B cell (primary cell): ENCODE data around the gene ARMC9. TPM values are rescaled to one million over a fixed set of nuclear protein-coding genes. Genes with fewer than 3 reads are reported as not detected.

ENCODE experiments used
- ATAC-seq: fragments of 200-7000 bp; cut with Tn5 transposase; one replicate; pipeline ENCODE4 v1.10.0; 2021; ENCODE audit warnings: low read depth, mild to moderate bottlenecking, moderate number of reproducible peaks, moderate library complexity
- CTCF ChIA-PET: fragments of 350-600 bp; sonication (Branson Sonifier 250); formaldehyde crosslinking; loops from one replicate; lab custom pipeline; 2021; ENCODE audit warnings: antibody characterized with exemption, inconsistent platforms; lab: Charles Lee
- POLR2A ChIA-PET: fragments of 350-600 bp; sonication (Branson Sonifier 250); formaldehyde crosslinking; loops from one replicate; lab custom pipeline; 2021; ENCODE audit warnings: antibody characterized with exemption; lab: Charles Lee
- DNase-seq: peaks from one replicate; pipeline ENCODE4 v3.0.0; 2013
- H2AFZ ChIP-seq: 2 replicates; pipeline ENCODE4 v1.6.1; 2012; ENCODE audit warnings: mild to moderate bottlenecking, low read depth, low read length; ENCODE audit not compliant: insufficient read depth, poor library complexity, severe bottlenecking
- H3K27ac ChIP-seq, 2 donors: 1 replicate in 1 of 2; 2 replicates in 1 of 2; pipeline ENCODE4 v1.5.1; 2012 to 2013; ENCODE audit warnings: low read length in 2 of 2, mild to moderate bottlenecking in 2 of 2, moderate library complexity in 1 of 2
- H3K27me3 ChIP-seq, 4 experiments: fragments of 200-600 bp in 1 of 4; sonication (generic) in 1 of 4; replicated peaks in 1 of 4; 1 replicate in 2 of 4; 2 replicates in 2 of 4; pipeline versions ENCODE4 v1.6.1 to v1.7.0; 2013 to 2016; ENCODE audit warnings: low read length in 3 of 4, mild to moderate bottlenecking in 2 of 4, mixed read lengths in 1 of 4, moderate library complexity in 1 of 4; ENCODE audit not compliant: insufficient read depth in 4 of 4, control insufficient read depth in 3 of 4; ENCODE audit errors: control extremely low read depth in 1 of 4
- H3K36me3 ChIP-seq, 2 experiments: replicated peaks in 1 of 2; 1 replicate in 1 of 2; 2 replicates in 1 of 2; pipeline versions ENCODE4 v1.6.1 to v1.7.1; 2013; ENCODE audit warnings: low read length in 1 of 2; ENCODE audit not compliant: insufficient read depth in 2 of 2, control insufficient read depth in 1 of 2; ENCODE audit errors: control extremely low read depth in 1 of 2, extremely low read depth in 1 of 2
- H3K4me1 ChIP-seq, 2 donors: fragments of 200-600 bp in 1 of 2; sonication (generic) in 1 of 2; 1 replicate in 1 of 2; 2 replicates in 1 of 2; pipeline versions ENCODE4 v1.5.1 to v1.6.1; 2013 to 2017; ENCODE audit warnings: low read length in 2 of 2; ENCODE audit not compliant: control insufficient read depth in 2 of 2, insufficient read depth in 2 of 2
- H3K4me2 ChIP-seq: replicated peaks from 2 replicates; pipeline ENCODE3; 2012; ENCODE audit warnings: mild to moderate bottlenecking, low read depth, low read length; ENCODE audit not compliant: poor library complexity, severe bottlenecking
- H3K4me3 ChIP-seq, 5 experiments: fragments of 200-600 bp in 1 of 5; sonication (generic) in 1 of 5; 1 replicate in 3 of 5; 2 replicates in 2 of 5; pipeline versions ENCODE4 v1.5.1 to v1.7.0; 2011 to 2016; ENCODE audit warnings: low read length in 4 of 5, mild to moderate bottlenecking in 4 of 5, low read depth in 2 of 5, control low read depth in 1 of 5, moderate library complexity in 1 of 5; ENCODE audit not compliant: insufficient read depth in 1 of 5; ENCODE audit errors: control extremely low read depth in 1 of 5, extremely low read depth in 1 of 5
- H3K79me2 ChIP-seq: fragments of 200-600 bp; sonication (generic); one replicate; pipeline ENCODE4 v1.6.0; 2016; ENCODE audit warnings: low read length; ENCODE audit not compliant: control insufficient read depth, insufficient read depth
- H3K9ac ChIP-seq: fragments of 200-600 bp; sonication (generic); 2 replicates; pipeline ENCODE4 v1.6.1; 2017; ENCODE audit warnings: mild to moderate bottlenecking, low read length, moderate library complexity
- H3K9me3 ChIP-seq, 3 donors: one replicate each; pipeline versions ENCODE4 v1.6.1 to v1.7.1; 2013; ENCODE audit warnings: low read length in 2 of 3; ENCODE audit not compliant: control insufficient read depth in 2 of 3, insufficient read depth in 1 of 3; ENCODE audit errors: control extremely low read depth in 1 of 3
- H4K20me1 ChIP-seq: 2 replicates; pipeline ENCODE4 v1.6.0; 2012; ENCODE audit warnings: mild to moderate bottlenecking, low read length; ENCODE audit not compliant: insufficient read depth, control insufficient read depth, poor library complexity, severe bottlenecking
- H3K27ac Mint-ChIP-seq: one replicate; pipeline ENCODE4 v1.8.0; 2021; ENCODE audit warnings: mixed read lengths
- H3K27me3 Mint-ChIP-seq: one replicate; pipeline ENCODE4 v1.8.0; 2021; ENCODE audit warnings: mixed read lengths
- H3K4me1 Mint-ChIP-seq: one replicate; pipeline ENCODE4 v1.8.0; 2021; ENCODE audit warnings: mixed read lengths
- H3K4me3 Mint-ChIP-seq: one replicate; pipeline ENCODE4 v1.8.0; 2021; ENCODE audit warnings: mixed read lengths
- H3K9me3 Mint-ChIP-seq: one replicate; pipeline ENCODE4 v1.8.0; 2022; ENCODE audit warnings: mixed read lengths; ENCODE audit not compliant: insufficient read depth
- EZH2 ChIP-seq: IDR thresholded peaks from 2 replicates; pipeline ENCODE4 v1.6.1; 2012; ENCODE audit warnings: borderline replicate concordance, low read depth, mild to moderate bottlenecking, moderate library complexity, low read length; ENCODE audit not compliant: insufficient read depth, poor library complexity, severe bottlenecking
- WGBS: methylation state at CpG from one replicate; pipeline ENCODE4 v1.1.5; 2013; ENCODE audit warnings: missing lambda C conversion rate; ENCODE audit not compliant: insufficient coverage; 5-methylcytosine and 5-hydroxymethylcytosine counted together
- intact Hi-C: fragments of 100-400 bp; cut with micrococcal nuclease; formaldehyde crosslinking; loops from one replicate; pipeline ENCODE4 v1.10.0; 2022
- polyA plus RNA-seq: library from polyadenylated mRNA; depleted of rRNA; stranded (reverse); fragments of >200 nt; gene quantifications from 2 replicates; pipeline ENCODE4 v1.2.3, GENCODE V29; 2012
- total RNA-seq, 2 donors: library from RNA; stranded (reverse); fragments of 120-200 nt in 1 of 2; gene quantifications; 1 replicate in 1 of 2; 2 replicates in 1 of 2; pipeline versions ENCODE4 v1.2.3 to v1.2.4, GENCODE V29; 2013 to 2022
- TF ChIP-seq, protein P1 (sequence below): fragments of 200-600 bp; IDR thresholded peaks from one replicate; pipeline ENCODE4 v1.8.0; 2022; ENCODE audit warnings: antibody characterized with exemption, mild to moderate bottlenecking

ARMC9 gene
- total and polyA plus RNA-seq, 2 donors (not counting 1 experiment from before 2014, with no cell fraction given): 0.40 to 5.4 TPM

DNA sequence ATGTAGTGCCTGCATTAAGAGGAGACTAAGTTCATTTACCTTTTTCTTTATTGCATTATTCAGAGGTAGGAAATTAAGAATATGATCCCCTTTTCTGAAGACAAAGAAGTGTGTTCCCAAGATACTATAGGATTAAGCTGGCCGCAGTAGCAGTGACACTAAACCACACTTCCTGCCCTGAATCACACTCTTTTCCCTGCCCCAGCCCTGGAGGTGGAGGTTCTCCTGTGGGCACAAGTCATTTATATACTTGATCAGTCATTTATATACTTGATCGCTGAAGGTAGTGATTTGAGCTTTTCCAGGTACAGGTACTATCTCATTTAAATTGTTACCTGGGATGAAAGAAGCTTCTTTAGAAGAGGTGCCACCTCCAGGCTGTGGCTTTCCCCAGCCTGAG is 78.6 kb downstream of the ARMC9 start:
- Mint-ChIP-seq H3K9me3 (no peaks in the 10 kb centered on the region), H3K4me1 (peaks cover 14% of the 10 kb centered on the region), H3K4me3 (no peak overlapping the region), H3K27me3 (peaks cover 3% of the 10 kb centered on the region), H3K27ac (no peak overlapping the region)
- no peaks in the 10 kb centered on the region for H3K79me2 ChIP-seq
- H3K27me3 ChIP-seq: no peaks in the 10 kb centered on the region
- peaks cover 6 to 8% of the 10 kb centered on the region in 2 donors for H3K4me1 ChIP-seq
- no peak overlapping the region for H3K4me2 ChIP-seq
- intact Hi-C loops: no loop called here
- H2AFZ ChIP-seq: no peak overlapping the region
- no peaks in the 10 kb centered on the region for H3K9me3 ChIP-seq
- H4K20me1 ChIP-seq: no peaks in the 10 kb centered on the region
- H3K36me3 ChIP-seq: no peaks in the 10 kb centered on the region
- ATAC-seq (no peak), DNase-seq (no peak)
- no peak overlapping the region for H3K4me3 ChIP-seq
- no peak for TF ChIP-seq EZH2
- TF ChIP-seq, protein P1, sequence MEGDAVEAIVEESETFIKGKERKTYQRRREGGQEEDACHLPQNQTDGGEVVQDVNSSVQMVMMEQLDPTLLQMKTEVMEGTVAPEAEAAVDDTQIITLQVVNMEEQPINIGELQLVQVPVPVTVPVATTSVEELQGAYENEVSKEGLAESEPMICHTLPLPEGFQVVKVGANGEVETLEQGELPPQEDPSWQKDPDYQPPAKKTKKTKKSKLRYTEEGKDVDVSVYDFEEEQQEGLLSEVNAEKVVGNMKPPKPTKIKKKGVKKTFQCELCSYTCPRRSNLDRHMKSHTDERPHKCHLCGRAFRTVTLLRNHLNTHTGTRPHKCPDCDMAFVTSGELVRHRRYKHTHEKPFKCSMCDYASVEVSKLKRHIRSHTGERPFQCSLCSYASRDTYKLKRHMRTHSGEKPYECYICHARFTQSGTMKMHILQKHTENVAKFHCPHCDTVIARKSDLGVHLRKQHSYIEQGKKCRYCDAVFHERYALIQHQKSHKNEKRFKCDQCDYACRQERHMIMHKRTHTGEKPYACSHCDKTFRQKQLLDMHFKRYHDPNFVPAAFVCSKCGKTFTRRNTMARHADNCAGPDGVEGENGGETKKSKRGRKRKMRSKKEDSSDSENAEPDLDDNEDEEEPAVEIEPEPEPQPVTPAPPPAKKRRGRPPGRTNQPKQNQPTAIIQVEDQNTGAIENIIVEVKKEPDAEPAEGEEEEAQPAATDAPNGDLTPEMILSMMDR: no peak
- WGBS: no CpG with 5 or more reads among the region's 2 CpGs
- no peak overlapping the region for H3K9ac ChIP-seq
- POLR2A ChIA-PET: no interaction called here
- H3K27ac ChIP-seq: no peak overlapping the region
- CTCF ChIA-PET: interaction anchor here (1.0 kb wide), 1 partner anchor 41 kb away, joined by 3 read pairs; no protein-coding TSS in a partner anchor

DNA sequence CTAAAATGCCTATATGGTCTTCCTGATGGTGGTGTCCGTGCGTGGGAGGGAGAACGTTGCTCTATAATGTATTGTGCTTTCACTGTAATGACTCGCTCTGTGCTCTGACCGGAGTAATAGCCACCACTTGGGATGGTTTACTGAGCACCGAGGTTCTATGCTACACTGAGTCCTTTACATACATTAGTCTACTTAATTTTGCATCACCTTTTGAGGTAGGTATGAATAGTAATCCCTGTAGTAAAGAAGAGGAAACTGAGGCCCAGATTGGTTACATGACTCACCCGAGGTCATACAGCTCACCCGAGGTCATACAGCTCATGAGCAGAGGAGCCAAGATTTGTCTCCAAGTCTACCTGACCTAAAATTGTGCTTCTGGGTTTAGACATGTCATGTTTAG is 79.5 kb downstream of the ARMC9 start:
- WGBS: 56% methylated on average over 2 of the region's 8 CpGs
- no peaks in the 10 kb centered on the region for H3K9me3 Mint-ChIP-seq
- H3K36me3 ChIP-seq: no peaks in the 10 kb centered on the region
- no peak overlapping the region for H3K4me3 ChIP-seq
- no peak for ATAC-seq
- no peak overlapping the region for H3K4me2 ChIP-seq
- peaks cover 14% of the 10 kb centered on the region for H3K4me1 Mint-ChIP-seq
- H2AFZ ChIP-seq: no peak overlapping the region
- H3K4me3 Mint-ChIP-seq: no peak overlapping the region
- no peak overlapping the region for H3K27ac Mint-ChIP-seq
- H3K27me3 Mint-ChIP-seq: peaks cover 3% of the 10 kb centered on the region
- ChIA-PET POLR2A (no interaction called here), CTCF (interaction anchor here (1.0 kb wide), 1 partner anchor 42 kb away, joined by 3 read pairs; no protein-coding TSS in a partner anchor)
- peaks cover 6 to 8% of the 10 kb centered on the region in 2 donors for H3K4me1 ChIP-seq
- H3K27ac ChIP-seq: no peak overlapping the region
- TF ChIP-seq EZH2: no peak
- TF ChIP-seq, protein P1: no peak
- DNase-seq: no peak
- intact Hi-C loops: no loop called here
- H4K20me1 ChIP-seq: no peaks in the 10 kb centered on the region
- H3K27me3 ChIP-seq: no peaks in the 10 kb centered on the region
- H3K9ac ChIP-seq: no peak overlapping the region
- H3K9me3 ChIP-seq: no peaks in the 10 kb centered on the region
- no peaks in the 10 kb centered on the region for H3K79me2 ChIP-seq
